HepG2 (cell line): Measurements from ENCODE around the gene SLCO3A1.

Experiments used
- LCORL ChIP-seq, 2 experiments: fragments of 450-650 bp in 1 of 2; sonication (generic) in 1 of 2; formaldehyde crosslinking in 1 of 2; IDR thresholded peaks; 2 replicates each; pipeline versions ENCODE4 v1.5.0 to v1.6.1; 2017 to 2020; ENCODE audit warnings: antibody characterized with exemption in 1 of 2, missing genetic modification reagents in 1 of 2
- MEIS2 ChIP-seq: sonication (generic); formaldehyde crosslinking; IDR thresholded peaks from 2 replicates; pipeline ENCODE4 v1.9.0; 2021; ENCODE audit warnings: mild to moderate bottlenecking, missing genetic modification reagents
- MXI1 ChIP-seq: IDR thresholded peaks from 3 replicates; pipeline ENCODE4 v1.6.1; 2012; ENCODE audit warnings: low read depth, low read length, inconsistent platforms, borderline replicate concordance
- POLR2AphosphoS5 ChIP-seq: IDR thresholded peaks from 2 replicates; pipeline ENCODE4 v1.6.1; 2012; ENCODE audit warnings: low read depth, low read length
- ZFY ChIP-seq: sonication (generic); formaldehyde crosslinking; IDR thresholded peaks from 2 replicates; pipeline ENCODE4 v1.4.0; 2020; ENCODE audit warnings: missing genetic modification reagents
- ZNF235 ChIP-seq: sonication (generic); formaldehyde crosslinking; IDR thresholded peaks from 2 replicates; pipeline ENCODE4 v1.8.1; 2023; ENCODE audit warnings: mild to moderate bottlenecking, missing genetic modification reagents, borderline replicate concordance
- ZNF354B ChIP-seq: sonication (generic); formaldehyde crosslinking; IDR thresholded peaks from 2 replicates; pipeline ENCODE4 v1.8.0; 2022; ENCODE audit warnings: mild to moderate bottlenecking, missing genetic modification reagents
- ZNF383 ChIP-seq: sonication (generic); formaldehyde crosslinking; IDR thresholded peaks from 2 replicates; pipeline ENCODE4 v1.4.0; 2020; ENCODE audit warnings: missing genetic modification reagents, mild to moderate bottlenecking, borderline replicate concordance
- TF ChIP-seq, protein P1 (sequence below): sonication (generic); formaldehyde crosslinking; IDR thresholded peaks from 2 replicates; pipeline ENCODE4 v1.8.0; 2022; ENCODE audit warnings: missing genetic modification reagents, low read depth, mild to moderate bottlenecking, borderline replicate concordance
- TF ChIP-seq, protein P2 (sequence below): sonication (generic); formaldehyde crosslinking; conservative IDR thresholded peaks from 2 replicates; pipeline ENCODE4 v1.4.0; 2020; ENCODE audit warnings: missing genetic modification reagents
- TF ChIP-seq, protein P3 (sequence below): sonication (generic); formaldehyde crosslinking; IDR thresholded peaks from 2 replicates; pipeline ENCODE4 v1.4.0; 2020; ENCODE audit warnings: missing genetic modification reagents

DNA sequence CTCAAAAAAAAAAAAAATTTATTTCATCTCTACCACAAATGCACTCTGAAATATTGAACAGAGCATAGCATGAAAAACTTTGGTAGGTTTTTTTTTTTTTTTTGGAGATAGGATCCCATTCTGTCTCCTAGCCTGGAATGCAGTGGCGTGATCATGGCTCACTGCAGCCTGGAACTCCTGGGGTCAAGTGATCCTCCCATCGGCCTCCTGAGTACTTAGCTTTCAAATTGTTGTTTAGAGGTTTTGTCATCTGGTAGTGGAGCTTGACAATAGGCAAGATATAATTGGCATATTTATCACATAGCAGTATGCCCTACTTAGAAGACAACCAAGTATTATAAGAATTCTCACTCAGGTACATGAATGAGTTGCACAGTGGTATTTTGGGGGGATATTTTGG, 306.0 kb downstream of the SLCO3A1 start:
- TF ChIP-seq ZNF235 (CRISPR knock-in tag) (no peak), ZNF354B (no peak), ZNF383 (no peak), LCORL (IDR thresholded peaks at IDR 0.05) (no peak), LCORL (CRISPR knock-in tag; IDR thresholded peaks at IDR 0.05) (no peak), MXI1 (no peak), POLR2AphosphoS5 (no peak), MEIS2 (CRISPR knock-in tag) (no peak), ZFY (CRISPR knock-in tag) (no peak)
- TF ChIP-seq, protein P1, sequence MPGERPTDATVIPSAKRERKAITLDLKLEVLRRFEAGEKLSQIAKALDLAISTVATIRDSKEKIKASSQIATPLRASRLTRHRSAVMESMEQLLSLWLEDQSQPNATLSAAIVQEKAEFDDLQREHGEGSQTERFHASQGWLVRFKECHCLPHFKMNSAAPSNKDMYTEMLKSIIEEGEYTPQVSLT (CRISPR knock-in tag), result no peak
- TF ChIP-seq, protein P2, sequence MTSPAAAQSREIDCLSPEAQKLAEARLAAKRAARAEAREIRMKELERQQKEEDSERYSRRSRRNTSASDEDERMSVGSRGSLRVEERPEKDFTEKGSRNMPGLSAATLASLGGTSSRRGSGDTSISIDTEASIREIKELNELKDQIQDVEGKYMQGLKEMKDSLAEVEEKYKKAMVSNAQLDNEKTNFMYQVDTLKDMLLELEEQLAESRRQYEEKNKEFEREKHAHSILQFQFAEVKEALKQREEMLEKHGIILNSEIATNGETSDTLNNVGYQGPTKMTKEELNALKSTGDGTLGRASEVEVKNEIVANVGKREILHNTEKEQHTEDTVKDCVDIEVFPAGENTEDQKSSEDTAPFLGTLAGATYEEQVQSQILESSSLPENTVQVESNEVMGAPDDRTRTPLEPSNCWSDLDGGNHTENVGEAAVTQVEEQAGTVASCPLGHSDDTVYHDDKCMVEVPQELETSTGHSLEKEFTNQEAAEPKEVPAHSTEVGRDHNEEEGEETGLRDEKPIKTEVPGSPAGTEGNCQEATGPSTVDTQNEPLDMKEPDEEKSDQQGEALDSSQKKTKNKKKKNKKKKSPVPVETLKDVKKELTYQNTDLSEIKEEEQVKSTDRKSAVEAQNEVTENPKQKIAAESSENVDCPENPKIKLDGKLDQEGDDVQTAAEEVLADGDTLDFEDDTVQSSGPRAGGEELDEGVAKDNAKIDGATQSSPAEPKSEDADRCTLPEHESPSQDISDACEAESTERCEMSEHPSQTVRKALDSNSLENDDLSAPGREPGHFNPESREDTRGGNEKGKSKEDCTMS (CRISPR knock-in tag), result no peak
- TF ChIP-seq, protein P3, sequence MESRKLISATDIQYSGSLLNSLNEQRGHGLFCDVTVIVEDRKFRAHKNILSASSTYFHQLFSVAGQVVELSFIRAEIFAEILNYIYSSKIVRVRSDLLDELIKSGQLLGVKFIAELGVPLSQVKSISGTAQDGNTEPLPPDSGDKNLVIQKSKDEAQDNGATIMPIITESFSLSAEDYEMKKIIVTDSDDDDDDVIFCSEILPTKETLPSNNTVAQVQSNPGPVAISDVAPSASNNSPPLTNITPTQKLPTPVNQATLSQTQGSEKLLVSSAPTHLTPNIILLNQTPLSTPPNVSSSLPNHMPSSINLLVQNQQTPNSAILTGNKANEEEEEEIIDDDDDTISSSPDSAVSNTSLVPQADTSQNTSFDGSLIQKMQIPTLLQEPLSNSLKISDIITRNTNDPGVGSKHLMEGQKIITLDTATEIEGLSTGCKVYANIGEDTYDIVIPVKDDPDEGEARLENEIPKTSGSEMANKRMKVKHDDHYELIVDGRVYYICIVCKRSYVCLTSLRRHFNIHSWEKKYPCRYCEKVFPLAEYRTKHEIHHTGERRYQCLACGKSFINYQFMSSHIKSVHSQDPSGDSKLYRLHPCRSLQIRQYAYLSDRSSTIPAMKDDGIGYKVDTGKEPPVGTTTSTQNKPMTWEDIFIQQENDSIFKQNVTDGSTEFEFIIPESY (CRISPR knock-in tag), result no peak
